ENCODE measurements around the gene HADH.

- TF ChIP-seq ZNF174 (tag by site-specific recombination; IDR thresholded peaks at IDR 0.05), result no peak
- TF ChIP-seq CTCF (tag by site-specific recombination; IDR thresholded peaks at IDR 0.05), result no peak
- TF ChIP-seq, protein P1, sequence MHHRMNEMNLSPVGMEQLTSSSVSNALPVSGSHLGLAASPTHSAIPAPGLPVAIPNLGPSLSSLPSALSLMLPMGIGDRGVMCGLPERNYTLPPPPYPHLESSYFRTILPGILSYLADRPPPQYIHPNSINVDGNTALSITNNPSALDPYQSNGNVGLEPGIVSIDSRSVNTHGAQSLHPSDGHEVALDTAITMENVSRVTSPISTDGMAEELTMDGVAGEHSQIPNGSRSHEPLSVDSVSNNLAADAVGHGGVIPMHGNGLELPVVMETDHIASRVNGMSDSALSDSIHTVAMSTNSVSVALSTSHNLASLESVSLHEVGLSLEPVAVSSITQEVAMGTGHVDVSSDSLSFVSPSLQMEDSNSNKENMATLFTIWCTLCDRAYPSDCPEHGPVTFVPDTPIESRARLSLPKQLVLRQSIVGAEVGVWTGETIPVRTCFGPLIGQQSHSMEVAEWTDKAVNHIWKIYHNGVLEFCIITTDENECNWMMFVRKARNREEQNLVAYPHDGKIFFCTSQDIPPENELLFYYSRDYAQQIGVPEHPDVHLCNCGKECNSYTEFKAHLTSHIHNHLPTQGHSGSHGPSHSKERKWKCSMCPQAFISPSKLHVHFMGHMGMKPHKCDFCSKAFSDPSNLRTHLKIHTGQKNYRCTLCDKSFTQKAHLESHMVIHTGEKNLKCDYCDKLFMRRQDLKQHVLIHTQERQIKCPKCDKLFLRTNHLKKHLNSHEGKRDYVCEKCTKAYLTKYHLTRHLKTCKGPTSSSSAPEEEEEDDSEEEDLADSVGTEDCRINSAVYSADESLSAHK (tag by site-specific recombination; IDR thresholded peaks at IDR 0.05), result no peak
- TF ChIP-seq ZNF621 (tag by site-specific recombination; IDR thresholded peaks at IDR 0.05), result no peak
- no peak for TF ChIP-seq ZNF24 (tag by site-specific recombination; IDR thresholded peaks at IDR 0.05)
- no peak for TF ChIP-seq ZNF280C (tag by site-specific recombination; IDR thresholded peaks at IDR 0.05)
- TF ChIP-seq ZBTB7A (tag by site-specific recombination; IDR thresholded peaks at IDR 0.05; ENCODE audit: low read depth), result no peak
- TF ChIP-seq, protein P2, sequence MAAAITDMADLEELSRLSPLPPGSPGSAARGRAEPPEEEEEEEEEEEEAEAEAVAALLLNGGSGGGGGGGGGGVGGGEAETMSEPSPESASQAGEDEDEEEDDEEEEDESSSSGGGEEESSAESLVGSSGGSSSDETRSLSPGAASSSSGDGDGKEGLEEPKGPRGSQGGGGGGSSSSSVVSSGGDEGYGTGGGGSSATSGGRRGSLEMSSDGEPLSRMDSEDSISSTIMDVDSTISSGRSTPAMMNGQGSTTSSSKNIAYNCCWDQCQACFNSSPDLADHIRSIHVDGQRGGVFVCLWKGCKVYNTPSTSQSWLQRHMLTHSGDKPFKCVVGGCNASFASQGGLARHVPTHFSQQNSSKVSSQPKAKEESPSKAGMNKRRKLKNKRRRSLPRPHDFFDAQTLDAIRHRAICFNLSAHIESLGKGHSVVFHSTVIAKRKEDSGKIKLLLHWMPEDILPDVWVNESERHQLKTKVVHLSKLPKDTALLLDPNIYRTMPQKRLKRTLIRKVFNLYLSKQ (tag by site-specific recombination; IDR thresholded peaks at IDR 0.05; ENCODE audit: borderline replicate concordance), result no peak
- no peak for TF ChIP-seq ZBTB26 (tag by site-specific recombination; optimal IDR thresholded peaks at IDR 0.05)
- no peak for TF ChIP-seq ZSCAN23 (tag by site-specific recombination; IDR thresholded peaks at IDR 0.05)
These were observed 15.0 kb downstream of the HADH start for GRCh38 chr4:108004646-108005045.
